SK-N-DZ (cell line): ENCODE results near the gene ATP8B4. TPM values are rescaled to one million over a fixed set of nuclear protein-coding genes. Genes with fewer than 3 reads are reported as not detected.
"Not testable (repeated sequence)": the region's sequence is repeated elsewhere in the genome, so short reads cannot be mapped to it uniquely, and the experiment has no call there.

Experiments used
- DNase-seq: peaks from one replicate; pipeline ENCODE4 v3.0.0-alpha.2; 2015; ENCODE audit warnings: low spot score
- polyA plus RNA-seq, 2 experiments: library from polyadenylated mRNA; depleted of rRNA; stranded (reverse); fragments of >200 nt; gene quantifications; 2 replicates each; pipeline ENCODE4 v1.2.3, GENCODE V29; 2014

ATP8B4 gene
- polyA plus RNA-seq (2014; cell fraction: cytosol; rRNA removed): not detected in 2 replicates
- polyA plus RNA-seq (2014; cell fraction: nucleus; rRNA removed): 0.11 and 0.12 TPM in 2 replicates

- DNase-seq: no peak
These were observed at the start of gene ATP8B4 for GRCh38 chr15:50119063-50120040. Gene ATP8B4, minus strand, starts transcription at chr15:50119233. Its CDS starts 12,267 bp downstream, at chr15:50106966.

- no peak for DNase-seq
These were observed 49.3 kb upstream of the ATP8B4 start for GRCh38 chr15:50168379-50168778.

GRCh38 chr15:50167110-50167509 is 48.1 kb upstream of the ATP8B4 start:
- DNase-seq: no peak

- DNase-seq: no peak
These were observed 47.2 kb upstream of the ATP8B4 start for GRCh38 chr15:50166216-50166615.

GRCh38 chr15:50164458-50164857 is 45.4 kb upstream of the ATP8B4 start:
- DNase-seq: no peak

GRCh38 chr15:50163719-50164410 is 44.8 kb upstream of the ATP8B4 start:
- DNase-seq: no peak

GRCh38 chr15:50162969-50163718 is 44.1 kb upstream of the ATP8B4 start:
- no peak for DNase-seq

GRCh38 chr15:50158236-50158635 is 39.2 kb upstream of the ATP8B4 start:
- not testable (repeated sequence) for DNase-seq

- no peak for DNase-seq
These were observed 32.4 kb upstream of the ATP8B4 start for GRCh38 chr15:50151476-50151875.

GRCh38 chr15:50150851-50151250 is 31.8 kb upstream of the ATP8B4 start:
- no peak for DNase-seq

GRCh38 chr15:50150349-50150748 is 31.3 kb upstream of the ATP8B4 start:
- no peak for DNase-seq

GRCh38 chr15:50149090-50149489 is 30.1 kb upstream of the ATP8B4 start:
- no peak for DNase-seq

GRCh38 chr15:50148362-50148963 is 29.4 kb upstream of the ATP8B4 start:
- DNase-seq: peak; percentile 50

GRCh38 chr15:50146632-50147031 is 27.6 kb upstream of the ATP8B4 start:
- no peak for DNase-seq

GRCh38 chr15:50145451-50145872 is 26.4 kb upstream of the ATP8B4 start:
- DNase-seq: peak; percentile 66

- DNase-seq: no peak
These were observed 25.5 kb upstream of the ATP8B4 start for GRCh38 chr15:50144341-50145120.

- DNase-seq: no peak
These were observed 24.3 kb upstream of the ATP8B4 start for GRCh38 chr15:50143255-50143860.

- DNase-seq: no peak
These were observed 22.8 kb upstream of the ATP8B4 start for GRCh38 chr15:50141856-50142255.

GRCh38 chr15:50140983-50141382 is 21.9 kb upstream of the ATP8B4 start:
- DNase-seq: no peak

- DNase-seq: peak; percentile 32
These were observed 21.1 kb upstream of the ATP8B4 start for GRCh38 chr15:50140098-50140497.
